GM10847 (cell line): ENCODE data around the gene ALDH1B1.

Experiments used
- POLR2A ChIP-seq: IDR thresholded peaks from 2 replicates; pipeline ENCODE4 v1.6.1; 2011; ENCODE audit not compliant: insufficient read length; ENCODE audit errors: extremely low read depth

ALDH1B1 gene

GRCh38 chr9:38390851-38391250 lies 1.7 kb upstream of the ALDH1B1 start:
- TF ChIP-seq POLR2A, result no peak

GRCh38 chr9:38391278-38392118 lies 1.0 kb upstream of the ALDH1B1 start:
- no peak for TF ChIP-seq POLR2A

GRCh38 chr9:38393128-38393796 lies 760 bp downstream of the ALDH1B1 start:
- no peak for TF ChIP-seq POLR2A

GRCh38 chr9:38394416-38394815 lies 1.9 kb downstream of the ALDH1B1 start:
- TF ChIP-seq POLR2A, result no peak

- no peak for TF ChIP-seq POLR2A
These were observed 3.3 kb downstream of the ALDH1B1 start for GRCh38 chr9:38395653-38396370.

GRCh38 chr9:38396371-38396671 lies 3.8 kb downstream of the ALDH1B1 start:
- TF ChIP-seq POLR2A, result no peak

GRCh38 chr9:38401994-38402393 lies 9.5 kb downstream of the ALDH1B1 start:
- no peak for TF ChIP-seq POLR2A

GRCh38 chr9:38404314-38404713 lies 11.8 kb downstream of the ALDH1B1 start:
- TF ChIP-seq POLR2A, result no peak

GRCh38 chr9:38405785-38406184 lies 13.3 kb downstream of the ALDH1B1 start:
- TF ChIP-seq POLR2A, result no peak

GRCh38 chr9:38406476-38407186 lies 14.1 kb downstream of the ALDH1B1 start:
- TF ChIP-seq POLR2A, result no peak

- no peak for TF ChIP-seq POLR2A
These were observed 16.2 kb downstream of the ALDH1B1 start for GRCh38 chr9:38408719-38409118.

- no peak for TF ChIP-seq POLR2A
These were observed 20.2 kb downstream of the ALDH1B1 start for GRCh38 chr9:38412751-38413150.

GRCh38 chr9:38413283-38413682 lies 20.8 kb downstream of the ALDH1B1 start:
- no peak for TF ChIP-seq POLR2A

- no peak for TF ChIP-seq POLR2A
These were observed 21.7 kb downstream of the ALDH1B1 start for GRCh38 chr9:38414040-38414723.

- TF ChIP-seq POLR2A, result no peak
These were observed 23.4 kb downstream of the ALDH1B1 start for GRCh38 chr9:38415856-38416255.
